Measurements from ENCODE around the gene GNG8. TPM values are rescaled to one million over a fixed set of nuclear protein-coding genes. Genes with fewer than 3 reads are reported as not detected.

Gene GNG8
- not detected for polyA plus RNA-seq (2013, experiment 1 of 2)
- polyA plus RNA-seq (2013, experiment 2 of 2): not detected

- Histone ChIP-seq H3K27ac (ENCODE audit: low read depth, low read length) (no peak within 1 kb of the TSS), H3K9ac (ENCODE audit: low read depth, low read length) (no peak within 1 kb of the TSS), H3K4me3 (ENCODE audit: low read length) (peak within 1 kb of the TSS; percentile 60), H3K9me3 (ENCODE audit: insufficient read depth, low read depth, low read length) (no peaks in the 10 kb centered on the region), H3K27me3 (ENCODE audit: insufficient read depth, low read length) (peaks cover 73% of the 10 kb centered on the region), H3K36me3 (ENCODE audit: insufficient read depth, low read length) (no peaks in the 10 kb centered on the region), H3K4me1 (ENCODE audit: insufficient read depth, low read length) (peaks cover 12% of the 10 kb centered on the region)
- 16% methylated on average over 33 of the region's 34 CpGs for WGBS
These were observed at the start of gene GNG8 for GRCh38 chr19:46635920-46636761. TSS of gene GNG8 (minus strand) at chr19:46636202. CDS start at chr19:46634682, 1,520 bp downstream.

- Histone ChIP-seq H3K9me3 (ENCODE audit: insufficient read depth, low read depth, low read length) (no peaks in the 10 kb centered on the region), H3K27ac (ENCODE audit: low read depth, low read length) (no peak overlapping the region), H3K27me3 (ENCODE audit: insufficient read depth, low read length) (no peaks in the 10 kb centered on the region), H3K4me1 (ENCODE audit: insufficient read depth, low read length) (no peaks in the 10 kb centered on the region), H3K4me3 (ENCODE audit: low read length) (no peak overlapping the region), H3K36me3 (ENCODE audit: insufficient read depth, low read length) (peaks cover 78% of the 10 kb centered on the region), H3K9ac (ENCODE audit: low read depth, low read length) (no peak overlapping the region)
- WGBS: 86% methylated on average over 3 of the region's 3 CpGs
These were observed 49.2 kb upstream of the GNG8 start for GRCh38 chr19:46685189-46685588.

GRCh38 chr19:46678110-46678732 is 42.2 kb upstream of the GNG8 start:
- Histone ChIP-seq H3K27me3 (ENCODE audit: insufficient read depth, low read length) (no peaks in the 10 kb centered on the region), H3K9ac (ENCODE audit: low read depth, low read length) (no peak overlapping the region), H3K9me3 (ENCODE audit: insufficient read depth, low read depth, low read length) (no peaks in the 10 kb centered on the region), H3K4me3 (ENCODE audit: low read length) (no peak overlapping the region), H3K4me1 (ENCODE audit: insufficient read depth, low read length) (no peaks in the 10 kb centered on the region), H3K27ac (ENCODE audit: low read depth, low read length) (no peak overlapping the region), H3K36me3 (ENCODE audit: insufficient read depth, low read length) (peaks cover 71% of the 10 kb centered on the region)
- WGBS: 83% methylated on average over 26 of the region's 26 CpGs

- 96% methylated on average over 21 of the region's 21 CpGs for WGBS
- no peaks in the 10 kb centered on the region for H3K27me3 ChIP-seq (ENCODE audit: insufficient read depth, low read length)
- H3K4me3 ChIP-seq (ENCODE audit: low read length): no peak overlapping the region
- no peaks in the 10 kb centered on the region for H3K9me3 ChIP-seq (ENCODE audit: insufficient read depth, low read depth, low read length)
- H3K4me1 ChIP-seq (ENCODE audit: insufficient read depth, low read length): no peaks in the 10 kb centered on the region
- peaks cover 53% of the 10 kb centered on the region for H3K36me3 ChIP-seq (ENCODE audit: insufficient read depth, low read length)
- no peak overlapping the region for H3K27ac ChIP-seq (ENCODE audit: low read depth, low read length)
- H3K9ac ChIP-seq (ENCODE audit: low read depth, low read length): no peak overlapping the region
These were observed 38.6 kb upstream of the GNG8 start for GRCh38 chr19:46674416-46675178.

GRCh38 chr19:46670813-46671212 is 34.8 kb upstream of the GNG8 start:
- Histone ChIP-seq H3K4me3 (ENCODE audit: low read length) (no peak overlapping the region), H3K27me3 (ENCODE audit: insufficient read depth, low read length) (no peaks in the 10 kb centered on the region), H3K27ac (ENCODE audit: low read depth, low read length) (no peak overlapping the region), H3K9ac (ENCODE audit: low read depth, low read length) (no peak overlapping the region), H3K36me3 (ENCODE audit: insufficient read depth, low read length) (peaks cover 25% of the 10 kb centered on the region), H3K4me1 (ENCODE audit: insufficient read depth, low read length) (no peaks in the 10 kb centered on the region), H3K9me3 (ENCODE audit: insufficient read depth, low read depth, low read length) (no peaks in the 10 kb centered on the region)

- 97% methylated on average over 3 of the region's 3 CpGs for WGBS
- Histone ChIP-seq H3K27me3 (ENCODE audit: insufficient read depth, low read length) (no peaks in the 10 kb centered on the region), H3K4me3 (ENCODE audit: low read length) (no peak overlapping the region), H3K9ac (ENCODE audit: low read depth, low read length) (no peak overlapping the region), H3K9me3 (ENCODE audit: insufficient read depth, low read depth, low read length) (no peaks in the 10 kb centered on the region), H3K4me1 (ENCODE audit: insufficient read depth, low read length) (no peaks in the 10 kb centered on the region), H3K36me3 (ENCODE audit: insufficient read depth, low read length) (peaks cover 10% of the 10 kb centered on the region), H3K27ac (ENCODE audit: low read depth, low read length) (no peak overlapping the region)
These were observed 32.7 kb upstream of the GNG8 start for GRCh38 chr19:46668662-46669061.

- H3K27ac ChIP-seq (ENCODE audit: low read depth, low read length): no peak overlapping the region
- H3K9ac ChIP-seq (ENCODE audit: low read depth, low read length): no peak overlapping the region
- H3K36me3 ChIP-seq (ENCODE audit: insufficient read depth, low read length): no peaks in the 10 kb centered on the region
- 93% methylated on average over 7 of the region's 8 CpGs for WGBS
- H3K4me3 ChIP-seq (ENCODE audit: low read length): no peak overlapping the region
- peaks cover 7% of the 10 kb centered on the region for H3K27me3 ChIP-seq (ENCODE audit: insufficient read depth, low read length)
- no peaks in the 10 kb centered on the region for H3K9me3 ChIP-seq (ENCODE audit: insufficient read depth, low read depth, low read length)
- no peaks in the 10 kb centered on the region for H3K4me1 ChIP-seq (ENCODE audit: insufficient read depth, low read length)
These were observed 29.1 kb upstream of the GNG8 start for GRCh38 chr19:46665072-46665471.

GRCh38 chr19:46661735-46662592 is 26.0 kb upstream of the GNG8 start:
- H3K4me3 ChIP-seq (ENCODE audit: low read length): peak overlapping the region; percentile 38
- H3K27me3 ChIP-seq (ENCODE audit: insufficient read depth, low read length): peaks cover 25% of the 10 kb centered on the region
- H3K4me1 ChIP-seq (ENCODE audit: insufficient read depth, low read length): 0 out of 2 replicates have a peak, but pooled peaks cover 3% of the 10 kb centered on the region
- 12% methylated on average over 19 of the region's 19 CpGs for WGBS
- H3K9ac ChIP-seq (ENCODE audit: low read depth, low read length): no peak overlapping the region
- no peaks in the 10 kb centered on the region for H3K36me3 ChIP-seq (ENCODE audit: insufficient read depth, low read length)
- no peaks in the 10 kb centered on the region for H3K9me3 ChIP-seq (ENCODE audit: insufficient read depth, low read depth, low read length)
- H3K27ac ChIP-seq (ENCODE audit: low read depth, low read length): no peak overlapping the region; the same call in 1 of the 2 replicates

- under 1% methylated on average over 60 of the region's 61 CpGs for WGBS
- H3K36me3 ChIP-seq (ENCODE audit: insufficient read depth, low read length): no peaks in the 10 kb centered on the region
- H3K9ac ChIP-seq (ENCODE audit: low read depth, low read length): no peak within 1 kb of the TSS
- peaks cover 25% of the 10 kb centered on the region for H3K27me3 ChIP-seq (ENCODE audit: insufficient read depth, low read length)
- H3K4me3 ChIP-seq (ENCODE audit: low read length): peak within 1 kb of the TSS; percentile 72
- no peaks in the 10 kb centered on the region for H3K9me3 ChIP-seq (ENCODE audit: insufficient read depth, low read depth, low read length)
- H3K4me1 ChIP-seq (ENCODE audit: insufficient read depth, low read length): 0 out of 2 replicates have a peak, but pooled peaks cover 3% of the 10 kb centered on the region
- no peak within 1 kb of the TSS; the same call in 1 of the 2 replicates for H3K27ac ChIP-seq (ENCODE audit: low read depth, low read length)
These were observed 25.2 kb upstream of the GNG8 start, which contains the start of gene DACT3 for GRCh38 chr19:46661020-46661731. TSS of gene DACT3 (minus strand) at chr19:46661182. CDS start at chr19:46661064, 118 bp downstream.

- no peak overlapping the region; the same call in 1 of the 2 replicates for H3K27ac ChIP-seq (ENCODE audit: low read depth, low read length)
- H3K4me3 ChIP-seq (ENCODE audit: low read length): peak overlapping the region; percentile 72
- no peak overlapping the region for H3K9ac ChIP-seq (ENCODE audit: low read depth, low read length)
- 0 out of 2 replicates have a peak, but pooled peaks cover 3% of the 10 kb centered on the region for H3K4me1 ChIP-seq (ENCODE audit: insufficient read depth, low read length)
- H3K36me3 ChIP-seq (ENCODE audit: insufficient read depth, low read length): no peaks in the 10 kb centered on the region
- no peaks in the 10 kb centered on the region for H3K9me3 ChIP-seq (ENCODE audit: insufficient read depth, low read depth, low read length)
- peaks cover 25% of the 10 kb centered on the region for H3K27me3 ChIP-seq (ENCODE audit: insufficient read depth, low read length)
- under 1% methylated on average over 40 of the region's 40 CpGs for WGBS
These were observed 24.6 kb upstream of the GNG8 start for GRCh38 chr19:46660551-46661019.
